COR-L47 (cell line): ENCODE measurements around the gene MEAF6.

ENCODE experiments used
- DNase-seq: peaks from one replicate; lab custom pipeline; 2025; lab: John Stamatoyannopoulos, UW

MEAF6 gene

DNA sequence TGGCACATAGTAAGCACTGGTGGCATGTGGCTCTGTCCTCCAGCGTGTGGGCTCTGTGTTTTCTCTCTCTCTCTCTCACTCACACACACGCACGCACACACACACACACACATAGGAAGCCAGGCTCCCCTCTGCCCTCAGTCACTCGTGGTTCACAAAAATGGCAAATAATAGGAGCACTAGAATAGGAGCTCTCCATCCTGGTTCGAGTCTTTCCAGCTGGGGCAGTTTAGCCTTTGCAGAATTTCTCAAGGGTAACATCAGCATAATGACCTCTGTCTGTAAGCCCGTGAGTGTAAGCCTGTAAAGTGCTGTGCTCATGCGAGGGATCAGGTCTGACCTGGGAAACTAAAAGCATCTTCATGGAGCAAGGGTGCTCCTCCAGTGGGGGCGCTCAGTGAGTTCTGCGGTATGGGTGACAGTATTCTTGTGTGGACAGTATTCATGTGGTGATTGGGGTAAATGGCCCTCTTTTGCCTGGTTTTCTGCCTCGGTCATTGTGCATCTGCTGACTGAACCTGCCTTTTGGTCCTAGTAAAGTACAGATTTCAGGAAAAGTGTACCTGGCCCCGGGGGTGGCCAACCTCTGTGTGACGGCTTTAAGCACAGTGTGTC lies 41.0 kb downstream of the MEAF6 start:
- no peak for DNase-seq

DNA sequence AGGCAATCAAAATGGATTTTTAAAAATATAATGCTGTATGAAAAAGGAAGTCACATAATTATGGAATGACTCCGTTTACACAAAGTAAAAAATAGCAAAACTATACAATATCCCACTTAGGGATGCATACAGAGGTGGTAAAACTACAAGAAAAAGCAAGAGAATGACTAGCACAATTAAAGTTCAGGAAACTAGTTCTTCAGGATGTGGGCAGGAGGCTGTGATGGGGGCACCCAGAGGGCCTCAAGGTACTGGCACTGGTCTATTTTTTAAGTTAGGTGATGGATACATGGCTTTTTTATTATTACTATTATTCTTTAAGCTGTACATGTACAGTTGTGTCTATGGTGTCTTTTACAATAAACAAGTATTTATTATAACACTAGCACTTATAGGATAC lies 41.6 kb downstream of the MEAF6 start:
- DNase-seq = no peak

DNA sequence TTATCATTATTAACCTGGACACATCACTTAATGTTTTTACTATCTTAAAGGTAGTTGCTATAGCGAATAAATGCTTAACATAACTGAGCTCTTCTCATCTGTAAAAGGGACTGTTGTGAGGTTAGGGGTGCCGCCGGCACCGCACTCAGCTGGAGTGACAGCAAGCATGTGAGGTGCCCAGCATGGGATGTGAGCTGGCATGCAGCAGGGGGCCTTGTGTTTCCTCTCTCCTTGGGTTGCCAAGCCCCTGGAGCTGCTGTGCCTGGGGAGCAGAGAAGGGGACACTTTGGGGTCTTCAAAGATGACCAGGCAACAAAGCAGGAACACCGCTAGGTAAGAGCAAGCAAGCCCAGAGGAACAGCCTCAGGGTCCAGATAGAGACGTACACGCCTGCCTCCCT lies 42.3 kb downstream of the MEAF6 start:
- peak; percentile 50 for DNase-seq

DNA sequence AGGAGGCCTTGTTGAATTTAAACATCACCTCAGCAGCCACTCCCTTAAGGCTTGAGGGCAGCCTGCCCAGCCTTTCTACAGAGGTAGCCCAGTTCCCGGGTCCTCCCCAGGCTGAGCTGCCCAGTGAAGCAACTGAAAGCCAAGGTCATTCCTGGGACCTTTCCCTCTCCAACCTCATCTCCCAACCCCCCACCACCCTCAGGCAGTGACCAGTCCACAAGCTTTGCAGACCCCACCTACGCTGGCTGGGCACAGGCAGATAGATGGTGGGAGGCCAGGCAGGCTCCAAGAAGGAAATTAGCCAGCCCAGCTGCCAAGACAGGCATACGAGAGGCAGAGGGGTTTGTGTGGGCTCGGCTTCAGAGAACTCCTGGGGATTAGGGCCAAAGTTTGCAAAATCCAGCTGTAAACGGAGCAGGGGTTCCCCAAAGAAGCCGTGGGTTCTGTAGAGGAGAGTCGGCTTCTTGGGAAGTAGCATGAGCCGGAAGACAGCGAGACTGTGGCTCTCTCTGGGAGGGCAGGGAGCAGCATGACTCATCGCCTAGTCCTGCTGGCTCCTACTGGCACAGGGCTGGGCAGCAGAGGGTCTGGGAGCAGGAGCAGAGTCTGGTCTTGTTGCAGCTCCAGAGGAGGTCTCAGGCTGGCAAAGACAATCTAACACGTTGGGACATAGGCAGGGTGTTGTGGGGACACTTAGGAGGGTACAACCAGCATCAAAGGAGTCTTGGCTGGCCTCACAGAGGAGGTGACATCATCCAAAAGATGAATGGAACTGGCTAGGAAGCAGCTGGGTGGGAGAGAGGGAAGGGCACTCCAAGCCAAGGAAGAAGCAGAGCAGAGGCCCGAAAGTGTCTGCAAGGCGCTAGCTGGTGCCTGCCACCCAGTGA lies 43.0 kb downstream of the MEAF6 start:
- peak; percentile 61 for DNase-seq

DNA sequence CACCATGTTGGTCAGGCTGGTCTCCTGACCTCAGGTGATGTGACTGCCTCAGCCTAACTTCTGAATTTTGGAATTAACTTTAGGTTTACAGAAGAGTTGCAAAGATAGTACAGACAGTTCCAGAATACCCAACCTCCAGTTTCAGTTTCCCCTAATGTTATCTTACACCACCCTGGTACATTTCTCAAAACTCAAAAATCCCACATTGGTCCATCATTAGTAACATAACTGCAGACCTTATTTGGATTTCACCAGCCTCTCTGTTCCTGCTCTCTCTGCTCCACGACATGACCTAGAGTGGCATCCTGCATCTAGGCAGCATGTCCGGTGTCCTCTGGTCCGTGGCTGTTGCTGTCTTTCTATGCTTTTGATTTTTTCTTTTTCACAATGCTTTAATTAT lies 45.2 kb downstream of the MEAF6 start:
- DNase-seq = no peak

DNA sequence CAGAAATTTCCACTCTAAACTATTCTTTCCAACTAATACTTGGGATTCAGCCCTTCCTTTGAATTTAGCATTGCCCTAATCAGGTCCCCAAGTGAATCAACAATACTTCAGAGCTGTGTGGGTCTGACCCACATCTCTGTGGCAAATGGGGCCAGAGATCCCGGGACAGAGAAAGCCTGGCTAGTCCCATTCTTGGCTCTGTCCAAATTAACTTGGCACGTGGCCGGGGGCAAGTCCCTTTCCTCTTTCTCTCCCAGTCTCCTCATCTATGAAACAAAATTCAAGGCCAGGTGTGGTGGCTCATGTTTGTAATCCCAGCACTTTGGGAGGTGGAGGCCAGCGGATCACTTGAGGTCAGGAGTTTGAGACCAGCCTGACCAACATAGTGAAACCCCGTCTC lies 46.5 kb downstream of the MEAF6 start:
- DNase-seq = no peak

DNA sequence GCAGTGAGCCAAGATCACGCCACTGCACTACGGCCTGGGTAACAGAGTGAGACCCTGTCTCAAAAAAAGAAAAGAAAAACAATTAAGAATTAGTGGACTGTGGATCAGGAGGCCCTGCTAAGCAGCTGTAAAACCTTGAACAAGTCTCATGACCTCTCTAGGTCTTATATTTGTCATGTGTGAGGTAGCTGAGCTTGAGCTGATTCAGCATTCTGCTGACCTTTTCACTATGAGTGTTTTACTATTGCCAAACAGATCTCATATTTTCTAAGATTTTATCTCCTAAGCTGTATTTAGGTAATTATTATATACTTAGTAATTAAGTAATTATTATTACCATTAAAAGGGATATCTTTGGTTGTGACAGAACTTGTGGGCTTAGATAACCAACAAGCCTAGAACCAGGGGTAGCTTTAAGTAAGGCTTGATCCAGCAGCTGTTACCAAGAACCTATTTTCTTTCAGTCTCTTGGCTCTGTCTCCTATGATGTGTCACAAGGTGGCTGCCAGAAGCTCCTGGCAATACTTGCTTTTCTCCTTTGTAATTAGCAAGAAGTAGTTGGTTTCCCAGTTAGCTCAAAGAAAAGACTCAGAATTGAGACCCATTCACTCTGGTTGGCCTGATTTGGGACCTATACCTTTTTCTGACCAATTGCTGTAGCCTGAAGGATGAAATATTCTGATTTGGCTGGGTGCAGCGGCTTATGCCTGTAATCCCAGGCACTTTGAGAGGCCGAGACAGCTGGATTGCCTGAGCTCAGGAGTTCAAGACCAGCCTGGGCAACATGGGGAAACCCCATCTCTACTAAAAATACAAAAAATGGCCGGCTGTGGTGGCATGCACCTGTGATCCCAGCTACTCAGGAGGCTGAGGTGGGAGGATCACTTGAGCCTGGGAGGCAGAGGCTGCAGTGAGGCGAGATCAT lies 48.7 kb downstream of the MEAF6 start:
- no peak for DNase-seq

DNA sequence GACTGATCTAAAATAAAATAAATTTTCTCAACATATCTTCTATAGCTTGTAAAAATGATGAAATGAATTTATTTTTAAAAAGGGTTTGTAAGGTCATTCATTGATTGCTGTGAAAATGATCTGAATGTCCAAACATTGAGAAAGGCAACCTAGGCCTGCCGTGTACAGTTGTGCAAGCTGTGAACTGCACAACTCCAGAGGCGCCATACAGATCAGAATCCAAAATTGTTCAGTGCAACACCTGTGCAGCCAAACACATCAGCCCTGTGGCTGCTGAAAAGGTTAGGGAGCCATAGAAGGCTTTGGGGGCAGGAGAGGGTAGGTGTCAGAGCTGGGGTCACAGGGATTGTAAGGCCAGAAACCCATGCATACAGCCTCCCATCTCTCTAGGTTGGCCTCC lies 50.1 kb downstream of the MEAF6 start:
- no peak for DNase-seq

DNA sequence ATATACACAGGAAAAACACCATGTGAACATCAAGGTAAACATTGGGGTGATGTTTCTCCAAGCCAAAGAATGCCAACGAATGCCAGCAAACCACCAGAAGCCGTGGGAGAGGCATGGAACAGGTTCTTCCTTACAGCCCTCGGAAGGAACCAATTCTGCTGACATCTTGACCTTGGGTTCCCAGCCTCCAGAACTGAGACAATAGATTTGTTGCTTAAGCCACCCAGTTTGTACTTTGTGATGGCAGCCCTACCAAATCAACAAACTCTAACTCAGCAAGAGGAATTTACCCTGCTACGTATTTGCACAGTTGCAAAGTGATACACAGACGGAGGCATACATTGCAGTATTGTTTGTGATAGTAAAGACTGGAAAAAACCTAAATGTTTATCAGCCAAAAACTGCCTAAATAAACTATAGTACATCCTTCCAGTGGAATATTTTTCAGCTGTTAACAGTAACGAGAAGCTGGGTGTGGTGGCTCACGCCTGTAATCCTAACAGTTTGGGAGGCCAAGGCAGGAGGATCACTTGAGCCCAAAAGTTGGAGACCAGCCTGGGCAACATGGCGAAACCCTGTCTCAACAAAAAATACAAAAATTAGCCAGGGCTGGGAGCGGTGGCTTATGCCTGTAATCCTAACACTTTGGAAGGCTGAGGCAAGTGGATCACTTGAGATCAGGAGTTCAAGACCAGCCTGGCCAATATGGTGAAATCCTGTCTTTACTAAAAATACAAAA lies 52.7 kb downstream of the MEAF6 start:
- DNase-seq = no peak

DNA sequence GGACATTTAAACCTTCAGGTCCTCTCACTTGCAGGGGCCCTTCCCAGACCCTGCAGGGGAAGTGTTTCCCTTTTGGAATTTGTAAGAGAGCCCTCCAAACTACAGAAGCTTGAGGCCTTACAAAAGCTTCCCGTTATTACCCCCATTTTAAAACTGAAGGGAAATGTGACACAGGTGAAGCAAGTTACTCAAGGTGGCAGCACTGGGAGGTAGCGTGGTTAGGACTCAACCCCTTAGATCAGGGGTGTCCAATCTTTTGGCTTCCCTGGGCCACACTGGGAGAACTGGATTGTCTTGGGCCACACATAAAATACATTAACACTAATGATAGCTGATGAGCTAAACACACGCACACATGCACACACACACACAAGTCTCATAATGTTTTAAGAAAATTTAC lies 56.0 kb downstream of the MEAF6 start:
- no peak for DNase-seq

DNA sequence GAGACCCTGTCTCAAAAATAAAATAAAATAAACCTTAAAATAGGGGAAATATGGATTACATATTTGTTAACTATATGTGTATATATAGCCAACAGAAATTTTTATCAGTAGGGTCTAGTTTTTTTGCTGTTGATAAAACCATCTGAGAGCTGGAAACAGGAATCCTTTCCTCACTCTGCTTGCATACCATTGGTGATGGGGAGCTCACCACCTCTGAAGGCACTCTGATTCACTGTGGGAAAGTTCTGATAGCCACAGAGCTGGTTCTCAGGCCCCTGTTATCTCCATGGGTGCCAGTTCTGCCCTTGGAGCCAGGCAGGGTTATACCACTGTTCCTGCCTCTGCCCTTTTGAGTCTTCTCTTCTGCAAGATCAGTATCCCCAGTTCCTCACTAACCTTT lies 58.0 kb downstream of the MEAF6 start:
- DNase-seq = no peak

DNA sequence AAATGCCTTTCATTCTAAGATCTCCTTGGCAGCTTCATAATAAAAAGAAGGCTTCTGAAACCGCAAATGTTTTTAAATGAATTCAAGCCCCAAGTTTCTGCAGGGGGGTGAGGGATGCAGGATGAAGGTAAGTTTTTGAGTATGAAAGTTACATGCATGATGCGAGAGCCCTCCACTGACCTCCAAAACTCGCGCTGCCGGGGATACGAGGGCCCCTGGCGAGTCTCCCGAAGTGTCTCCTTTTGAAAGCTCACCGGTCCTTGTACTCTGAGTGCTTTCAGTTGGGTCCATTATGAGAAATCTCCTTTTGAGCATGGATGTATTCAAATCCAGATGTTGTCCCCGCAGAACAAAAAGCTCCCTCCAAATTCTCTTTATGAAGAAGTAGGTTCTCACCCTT lies 59.0 kb downstream of the MEAF6 start:
- no peak for DNase-seq

DNA sequence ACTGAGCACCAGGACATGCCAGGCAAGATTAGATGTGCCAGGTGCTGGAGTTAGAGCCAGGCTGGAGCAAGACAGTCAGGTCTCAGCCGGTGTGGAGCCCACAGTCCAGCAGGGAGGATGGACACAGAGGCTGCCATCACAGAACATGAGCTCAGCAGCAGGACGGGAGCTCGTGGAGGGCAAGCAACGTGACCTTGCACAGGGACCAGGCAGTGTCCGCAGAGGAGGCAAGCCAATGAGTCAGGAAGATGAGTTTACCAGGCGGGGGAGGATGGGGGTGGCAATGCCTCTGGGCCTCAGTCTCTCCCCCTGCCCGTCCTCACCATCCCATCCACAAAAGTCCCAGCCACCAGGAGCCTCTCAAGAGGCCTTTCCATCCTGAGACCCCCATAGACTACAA lies 60.9 kb downstream of the MEAF6 start:
- no peak for DNase-seq

DNA sequence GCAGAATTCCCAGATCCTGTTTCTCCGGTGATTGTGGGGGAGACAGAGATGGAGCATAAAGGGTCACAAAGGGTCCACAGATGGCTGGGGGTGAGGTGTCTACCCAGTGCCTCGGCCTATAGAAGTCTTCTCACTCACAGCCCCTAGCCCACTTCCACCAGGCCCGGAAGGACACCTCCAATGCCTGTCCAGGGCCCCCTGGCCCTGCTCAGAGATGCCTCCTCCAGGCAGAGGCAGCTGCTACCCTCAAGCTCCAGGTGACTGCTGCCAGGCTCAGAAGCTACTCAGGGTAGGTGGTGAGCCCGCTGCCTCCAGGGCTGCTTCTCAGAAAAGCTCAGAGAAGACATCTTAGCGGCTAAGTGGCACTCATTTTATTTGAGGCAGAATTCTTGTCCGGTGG lies 62.1 kb downstream of the MEAF6 start:
- DNase-seq = no peak

DNA sequence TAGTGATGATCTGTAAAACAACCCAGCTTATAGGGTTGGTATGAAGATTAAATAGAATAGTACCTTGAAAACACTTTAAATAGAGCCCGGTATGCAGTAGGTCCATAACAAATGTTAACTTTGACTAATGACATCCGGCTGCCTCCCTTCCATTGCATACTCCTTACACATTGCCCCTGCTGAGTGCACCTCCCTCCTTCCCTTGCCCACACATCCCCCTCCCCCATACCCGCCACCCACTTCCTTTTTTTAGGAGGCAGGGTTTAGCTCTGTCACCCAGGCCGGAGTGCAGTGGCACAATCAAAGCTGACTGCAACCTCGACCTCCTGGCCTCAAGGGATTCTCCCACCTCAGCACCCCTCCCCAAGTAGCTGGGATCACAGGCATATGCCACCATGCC lies 64.6 kb downstream of the MEAF6 start:
- no peak for DNase-seq

DNA sequence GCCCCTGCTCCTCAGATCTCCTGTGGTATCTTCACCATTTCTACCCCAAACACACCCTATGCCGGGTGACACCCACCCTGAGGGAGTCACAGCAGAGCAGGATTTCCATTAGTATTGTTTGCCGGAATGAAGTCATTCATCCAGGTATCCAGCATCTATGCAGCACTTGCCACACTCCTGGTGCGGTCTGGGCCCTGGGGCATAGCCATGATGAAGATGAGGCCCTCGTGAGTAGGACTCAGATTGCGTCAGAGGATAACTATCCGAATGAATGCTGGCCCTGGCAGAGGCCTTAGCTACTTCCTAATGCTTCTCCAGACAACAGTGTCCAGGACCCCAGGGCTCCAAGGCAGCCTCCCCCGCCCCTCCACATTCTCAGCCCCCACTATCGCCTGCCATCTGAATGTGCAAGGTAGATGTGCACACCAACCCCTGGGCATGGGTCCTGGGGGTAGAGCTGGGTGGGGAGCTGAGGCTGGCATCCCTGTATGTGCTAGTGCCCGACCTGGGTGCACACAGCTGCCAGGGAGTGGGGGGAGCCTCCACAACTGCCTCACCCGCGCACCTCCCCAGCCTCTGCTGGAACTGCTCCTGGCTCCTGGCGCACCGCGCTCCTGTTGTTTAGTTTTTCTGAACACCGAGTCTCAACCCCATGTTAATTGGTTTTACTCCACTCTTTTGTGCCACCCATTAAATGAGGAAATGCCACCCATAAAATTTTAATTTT lies 65.7 kb downstream of the MEAF6 start:
- peak; percentile 51 for DNase-seq

DNA sequence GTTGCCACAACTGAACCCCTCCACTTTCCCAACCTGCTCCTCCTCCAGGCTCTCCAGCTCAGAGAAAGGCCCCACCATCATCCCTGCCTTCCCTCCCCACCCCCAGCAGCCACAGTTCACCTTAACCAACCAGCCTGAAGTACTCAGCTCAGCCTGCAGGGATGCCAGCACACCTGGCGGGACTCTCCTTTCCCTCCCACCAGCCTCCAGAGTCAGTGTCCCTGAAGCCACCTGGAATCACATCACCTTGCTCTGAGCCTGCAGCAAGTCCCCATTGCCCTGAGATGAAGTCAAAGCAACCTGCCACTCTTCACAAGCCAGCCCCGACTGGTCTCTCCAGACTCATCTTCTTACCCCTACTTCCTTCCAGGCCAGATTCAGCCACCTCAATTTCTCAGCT lies 66.4 kb downstream of the MEAF6 start:
- DNase-seq = no peak

DNA sequence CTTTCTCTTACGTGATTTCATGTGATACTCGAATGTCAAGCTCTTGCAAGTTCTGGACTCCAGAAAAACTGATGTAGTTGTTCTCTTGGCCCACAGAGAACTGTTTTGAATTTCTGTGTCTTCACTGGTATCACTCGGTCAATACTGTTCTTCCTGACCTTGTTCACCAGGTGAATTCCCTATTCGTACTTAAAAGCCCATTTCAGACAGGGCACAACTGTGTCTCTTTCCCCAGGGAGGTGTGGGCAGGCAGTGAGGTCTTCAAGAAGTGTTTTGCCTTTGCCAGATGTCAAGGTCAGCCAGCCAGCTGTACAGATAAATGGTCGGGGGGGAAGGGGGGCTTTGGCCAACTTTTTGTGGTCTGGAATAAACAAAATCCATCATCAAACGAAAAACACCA lies 67.7 kb downstream of the MEAF6 start:
- no peak for DNase-seq

DNA sequence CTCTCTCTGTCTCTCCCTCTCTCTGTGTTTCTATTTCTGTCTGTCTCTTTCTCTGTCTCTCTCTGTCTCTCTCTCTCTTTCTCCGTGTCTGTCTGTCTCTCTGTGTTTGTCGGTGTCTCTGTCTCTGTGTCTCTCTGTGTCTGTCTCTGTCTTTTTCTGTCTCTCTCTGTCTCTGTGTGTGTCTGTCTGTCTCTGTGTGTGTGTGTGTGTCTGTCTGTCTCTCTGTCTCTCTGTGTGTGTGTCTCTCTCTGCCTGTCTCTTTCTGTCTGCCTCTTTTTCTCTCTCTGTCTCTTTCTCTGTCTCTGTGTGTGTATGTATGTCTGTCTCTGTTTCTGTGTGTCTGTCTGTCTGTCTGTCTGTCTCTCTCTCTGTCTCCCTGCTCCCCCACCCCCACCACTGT lies 71.9 kb downstream of the MEAF6 start:
- no peak for DNase-seq
